Caco-2 (cell line): ENCODE results near the gene PDSS1. TPM values are rescaled to one million over a fixed set of nuclear protein-coding genes. Genes with fewer than 3 reads are reported as not detected.
A peak's percentile ranks its signal among the peaks of the same experiment; 100 is the strongest.
"Not testable (repeated sequence)": the region's sequence is repeated elsewhere in the genome, so short reads cannot be mapped to it uniquely, and the experiment has no call there.

Source experiments
- Bru-seq: library from RNA; stranded (reverse); fragments of 400-500 nt; gene quantifications from one replicate; lab custom pipeline; 2021; lab: Mats Ljungman, UMichigan
- BruChase-seq, 2 experiments: library from RNA; stranded (reverse); fragments of 400-500 nt; gene quantifications; one replicate each; lab custom pipeline; 2021; lab: Mats Ljungman, UMichigan
- BruUV-seq: library from RNA; stranded (reverse); fragments of 400-500 nt; replicated peaks from 2 replicates; lab custom pipeline; 2021; lab: Mats Ljungman, UMichigan
- CTCF ChIA-PET: fragments of 300-600 bp; sonication (Branson Sonifier 250); formaldehyde crosslinking; loops from one replicate; lab custom pipeline; 2022; ENCODE audit warnings: antibody characterized with exemption; lab: Charles Lee
- POLR2A ChIA-PET: fragments of 300-600 bp; sonication (Branson Sonifier 250); formaldehyde crosslinking; loops from one replicate; lab custom pipeline; 2022; ENCODE audit warnings: antibody characterized with exemption; lab: Charles Lee
- DNase-seq, 2 experiments: peaks; one replicate each; pipeline versions ENCODE4 v3.0.0 to v3.0.0-alpha.2; 2020 to 2022
- H3K27me3 ChIP-seq: replicated peaks from 2 replicates; pipeline ENCODE4 v1.6.0; 2011; ENCODE audit warnings: low read length; ENCODE audit not compliant: control insufficient read depth, insufficient read depth
- H3K36me3 ChIP-seq: 2 replicates; pipeline ENCODE4 v1.5.1; 2011; ENCODE audit warnings: low read length; ENCODE audit not compliant: control insufficient read depth, insufficient read depth
- H3K4me1 ChIP-seq: fragments of 250-450 bp; sonication (Bioruptor Pico); 2 replicates; pipeline ENCODE4 v1.5.1; 2020; ENCODE audit warnings: mild to moderate bottlenecking
- H3K4me3 ChIP-seq: 2 replicates; pipeline ENCODE4 v1.5.1; 2011; ENCODE audit warnings: low read depth, mild to moderate bottlenecking, control low read depth, low read length
- H3K9me3 ChIP-seq: fragments of 250-450 bp; sonication (Bioruptor Pico); 2 replicates; pipeline ENCODE4 v1.5.1; 2020; ENCODE audit warnings: mild to moderate bottlenecking, moderate library complexity
- H3K27ac Mint-ChIP-seq: one replicate; pipeline ENCODE4 v1.8.0; 2022; ENCODE audit warnings: mixed read lengths; ENCODE audit not compliant: unreplicated experiment
- H3K27me3 Mint-ChIP-seq: one replicate; pipeline ENCODE4 v1.8.0; 2022; ENCODE audit warnings: mixed read lengths; ENCODE audit not compliant: insufficient read depth, unreplicated experiment
- H3K36me3 Mint-ChIP-seq: one replicate; pipeline ENCODE4 v1.8.0; 2022; ENCODE audit warnings: mild to moderate bottlenecking, mixed read lengths; ENCODE audit not compliant: insufficient read depth, unreplicated experiment
- H3K4me1 Mint-ChIP-seq: one replicate; pipeline ENCODE4 v1.8.0; 2022; ENCODE audit warnings: low read depth, mixed read lengths; ENCODE audit not compliant: unreplicated experiment
- H3K4me3 Mint-ChIP-seq: one replicate; pipeline ENCODE4 v1.8.0; 2022; ENCODE audit warnings: mild to moderate bottlenecking, moderate library complexity, mixed read lengths; ENCODE audit not compliant: unreplicated experiment
- H3K9me3 Mint-ChIP-seq: one replicate; pipeline ENCODE4 v1.8.0; 2022; ENCODE audit warnings: mixed read lengths; ENCODE audit not compliant: unreplicated experiment
- intact Hi-C: fragments of 100-400 bp; cut with micrococcal nuclease; formaldehyde crosslinking; loops from one replicate; pipeline ENCODE4 v1.10.0; 2022; ENCODE audit not compliant: unreplicated experiment
- long read RNA-seq: library from polyadenylated mRNA; stranded (forward); transcript quantifications from one replicate; pipeline ENCODE4 v2.0.0, GENCODE V29; 2022
- total RNA-seq: library from RNA; stranded (reverse); gene quantifications from 2 replicates; pipeline ENCODE4 v1.2.3, GENCODE V29; 2022
- TF ChIP-seq, protein P1 (sequence below), 2 experiments: fragments of 200-600 bp in 1 of 2; IDR thresholded peaks; 1 replicate in 1 of 2; 2 replicates in 1 of 2; pipeline versions ENCODE4 v1.5.1 to v1.8.0; 2011 to 2022; ENCODE audit warnings: antibody characterized with exemption in 1 of 2, control low read depth in 1 of 2, inconsistent platforms in 1 of 2, low read depth in 1 of 2, low read length in 1 of 2, mild to moderate bottlenecking in 1 of 2, moderate library complexity in 1 of 2; ENCODE audit not compliant: insufficient read depth in 1 of 2, severe bottlenecking in 1 of 2, unreplicated experiment in 1 of 2

The PDSS1 gene
- total RNA-seq: 22.4 and 24.9 TPM in 2 replicates
- percentile 84 among the genes with signal in this experiment for Bru-seq, nascent RNA
- BruChase-seq, experiment 1, labeled RNA remaining after a 2-hour chase: percentile 77 among the genes with signal in this experiment
- BruChase-seq, experiment 2, labeled RNA remaining after a 6-hour chase: percentile 78 among the genes with signal in this experiment
- long read RNA-seq, transcript PDSS1-201 (12 exons, 1,626 nt): major isoform, 21 of 31 reads
- long read RNA-seq, partial matches to known transcripts: 3 of 31 reads
- long read RNA-seq, other reads (novel, unspliced or antisense): 7 of 31 reads

DNA sequence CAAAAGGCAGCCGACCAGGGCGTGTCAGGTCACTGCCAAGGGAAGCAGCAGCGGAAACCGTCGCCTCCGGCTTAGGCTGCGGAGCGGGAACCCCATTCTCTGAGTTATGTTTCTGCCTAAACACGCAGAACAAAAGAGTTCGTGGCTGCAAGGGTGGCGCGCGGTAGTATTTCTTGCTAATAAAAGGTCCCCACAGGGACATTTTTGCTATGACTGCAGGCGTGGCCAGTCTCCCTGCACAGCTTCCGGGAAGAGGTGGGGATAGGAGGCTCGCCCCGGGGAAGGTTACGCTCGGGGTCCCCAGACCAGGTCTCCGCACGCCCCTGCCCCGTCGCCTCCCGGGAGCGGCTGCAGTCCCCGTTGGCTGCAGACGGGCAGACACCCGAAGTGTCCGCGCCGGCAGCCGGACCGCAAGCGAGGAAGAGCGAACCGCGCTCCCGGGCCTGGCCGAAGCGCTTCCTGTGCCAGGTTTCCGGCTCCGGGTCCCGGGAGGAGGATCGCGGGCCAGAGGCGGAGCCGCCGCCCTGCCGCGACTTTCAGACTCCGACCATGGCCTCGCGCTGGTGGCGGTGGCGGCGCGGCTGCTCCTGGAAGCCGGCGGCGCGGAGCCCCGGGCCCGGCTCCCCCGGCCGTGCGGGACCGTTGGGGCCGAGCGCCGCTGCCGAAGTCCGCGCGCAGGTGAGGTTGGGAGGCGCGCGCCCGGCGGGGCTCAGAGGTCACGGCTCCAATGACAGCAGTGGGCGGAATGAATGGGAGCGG lies at the start of gene PDSS1:
PDSS1 (plus strand) TSS at position 539 of the 759 bp plus-strand sequence; CDS start at position 550, 11 bp downstream.
- H3K36me3 ChIP-seq: peaks cover 3% of the 10 kb centered on the region; the same call in 1 of the 2 replicates
- Mint-ChIP-seq H3K27ac (peak within 1 kb of the TSS; percentile 94), H3K4me3 (peak within 1 kb of the TSS; percentile 99), H3K27me3 (no peaks in the 10 kb centered on the region), H3K9me3 (peaks cover 11% of the 10 kb centered on the region), H3K36me3 (peaks cover 28% of the 10 kb centered on the region), H3K4me1 (peaks cover 18% of the 10 kb centered on the region)
- H3K4me3 ChIP-seq: peak within 1 kb of the TSS; percentile 94
- no peaks in the 10 kb centered on the region for H3K27me3 ChIP-seq
- CTCF ChIA-PET: interaction anchor here (1.1 kb wide), 2 partner anchors 18 to 29 kb away, joined by 3 read pairs; no protein-coding TSS in a partner anchor
- DNase-seq: peak; percentile 79 to 84
- H3K4me1 ChIP-seq: peaks cover 17% of the 10 kb centered on the region
- no peaks in the 10 kb centered on the region for H3K9me3 ChIP-seq
- POLR2A ChIA-PET: interaction anchor here (0.5 to 0.6 kb wide), 2 partner anchors 380 to 545 kb away, joined by 3 read pairs; no protein-coding TSS in a partner anchor
- no TSS peak for BruUV-seq
- intact Hi-C loops: loop anchor here (1.0 to 10.0 kb wide), 3 partner anchors 17 to 363 kb away; no protein-coding TSS in a partner anchor
- TF ChIP-seq, protein P1, sequence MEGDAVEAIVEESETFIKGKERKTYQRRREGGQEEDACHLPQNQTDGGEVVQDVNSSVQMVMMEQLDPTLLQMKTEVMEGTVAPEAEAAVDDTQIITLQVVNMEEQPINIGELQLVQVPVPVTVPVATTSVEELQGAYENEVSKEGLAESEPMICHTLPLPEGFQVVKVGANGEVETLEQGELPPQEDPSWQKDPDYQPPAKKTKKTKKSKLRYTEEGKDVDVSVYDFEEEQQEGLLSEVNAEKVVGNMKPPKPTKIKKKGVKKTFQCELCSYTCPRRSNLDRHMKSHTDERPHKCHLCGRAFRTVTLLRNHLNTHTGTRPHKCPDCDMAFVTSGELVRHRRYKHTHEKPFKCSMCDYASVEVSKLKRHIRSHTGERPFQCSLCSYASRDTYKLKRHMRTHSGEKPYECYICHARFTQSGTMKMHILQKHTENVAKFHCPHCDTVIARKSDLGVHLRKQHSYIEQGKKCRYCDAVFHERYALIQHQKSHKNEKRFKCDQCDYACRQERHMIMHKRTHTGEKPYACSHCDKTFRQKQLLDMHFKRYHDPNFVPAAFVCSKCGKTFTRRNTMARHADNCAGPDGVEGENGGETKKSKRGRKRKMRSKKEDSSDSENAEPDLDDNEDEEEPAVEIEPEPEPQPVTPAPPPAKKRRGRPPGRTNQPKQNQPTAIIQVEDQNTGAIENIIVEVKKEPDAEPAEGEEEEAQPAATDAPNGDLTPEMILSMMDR (IDR thresholded peaks at IDR 0.05; ENCODE audit: insufficient read depth in 1 of 2, low read depth in 1 of 2, low read length in 1 of 2, severe bottlenecking in 1 of 2, unreplicated experiment in 1 of 2): no peak

GRCh38 chr10:26648245-26648636 lies 49.3 kb upstream of the PDSS1 start:
- DNase-seq, H3K4me3 Mint-ChIP-seq, H3K36me3 Mint-ChIP-seq, H3K9me3 ChIP-seq, H3K27ac Mint-ChIP-seq, BruUV-seq, H3K4me3 ChIP-seq, intact Hi-C loops, H3K4me1 Mint-ChIP-seq, H3K9me3 Mint-ChIP-seq, H3K4me1 ChIP-seq, POLR2A ChIA-PET, H3K36me3 ChIP-seq, H3K27me3 ChIP-seq: not testable (repeated sequence)
- CTCF ChIA-PET: interaction anchor here (1.1 kb wide), 2 partner anchors 42 to 313 kb away, joined by 3 to 6 read pairs; no protein-coding TSS in a partner anchor
- peaks cover 25% of the 10 kb centered on the region for H3K27me3 Mint-ChIP-seq

GRCh38 chr10:26650406-26650805 lies 47.1 kb upstream of the PDSS1 start:
- intact Hi-C loops: no loop called here
- Mint-ChIP-seq H3K27ac (no peak overlapping the region), H3K4me1 (no peaks in the 10 kb centered on the region), H3K9me3 (no peaks in the 10 kb centered on the region), H3K27me3 (peaks cover 29% of the 10 kb centered on the region), H3K36me3 (no peaks in the 10 kb centered on the region), H3K4me3 (no peak overlapping the region)
- Histone ChIP-seq H3K9me3 (no peaks in the 10 kb centered on the region), H3K27me3 (no peaks in the 10 kb centered on the region; the same call in 1 of the 2 replicates), H3K4me1 (no peaks in the 10 kb centered on the region), H3K36me3 (no peaks in the 10 kb centered on the region), H3K4me3 (no peak overlapping the region)
- CTCF ChIA-PET: no interaction called here
- TF ChIP-seq, protein P1 (IDR thresholded peaks at IDR 0.05; ENCODE audit: insufficient read depth in 1 of 2, low read depth in 1 of 2, low read length in 1 of 2, severe bottlenecking in 1 of 2, unreplicated experiment in 1 of 2): no peak
- no TSS peak for BruUV-seq
- no peak for DNase-seq
- POLR2A ChIA-PET: no interaction called here

- H3K4me3 ChIP-seq, H3K27me3 ChIP-seq, intact Hi-C loops, H3K36me3 Mint-ChIP-seq, CTCF ChIA-PET, DNase-seq, H3K36me3 ChIP-seq, H3K4me3 Mint-ChIP-seq, H3K4me1 ChIP-seq, H3K4me1 Mint-ChIP-seq, BruUV-seq, H3K9me3 Mint-ChIP-seq, H3K9me3 ChIP-seq, POLR2A ChIA-PET, H3K27ac Mint-ChIP-seq: not testable (repeated sequence)
- peaks cover 30% of the 10 kb centered on the region for H3K27me3 Mint-ChIP-seq
Measured at GRCh38 chr10:26651476-26651875, 46.0 kb upstream of the PDSS1 start.
